Endometrial microvascular endothelial cells (primary cell): ENCODE results near the gene SLC24A3. TPM values are rescaled to one million over a fixed set of nuclear protein-coding genes. Genes with fewer than 3 reads are reported as not detected.

Source experiments
- in situ Hi-C: cut with HindIII; loops from 2 replicates; pipeline ENCODE4 v1.10.0; 2017; ENCODE audit warnings: low sequenced_read_pairs, low pct_unique_long_range_greater_than_20kb; ENCODE audit errors: inconsistent ontology term
- total RNA-seq: library from RNA; depleted of rRNA; stranded (reverse); fragments of >200 nt; gene quantifications from one replicate; pipeline ENCODE4 v1.2.3, GENCODE V29; 2015; ENCODE audit errors: inconsistent ontology term

SLC24A3 gene
- total RNA-seq, 1 donor from 2014 or later, result not detected

- in situ Hi-C loops, result no loop called here
Measured at GRCh38 chr20:19367591-19367990, 155.1 kb downstream of the SLC24A3 start.

- in situ Hi-C loops, result no loop called here
Measured at GRCh38 chr20:19368351-19368750, 155.9 kb downstream of the SLC24A3 start.

GRCh38 chr20:19370076-19371075 is 157.9 kb downstream of the SLC24A3 start:
- in situ Hi-C loops, result no loop called here

GRCh38 chr20:19371112-19371511 is 158.7 kb downstream of the SLC24A3 start:
- in situ Hi-C loops, result no loop called here

GRCh38 chr20:19374216-19374615 is 161.8 kb downstream of the SLC24A3 start:
- in situ Hi-C loops, result no loop called here

- in situ Hi-C loops, result no loop called here
Measured at GRCh38 chr20:19375395-19375794, 163.0 kb downstream of the SLC24A3 start.

- in situ Hi-C loops, result no loop called here
Measured at GRCh38 chr20:19375801-19376200, 163.4 kb downstream of the SLC24A3 start.

GRCh38 chr20:19376451-19377229 is 164.2 kb downstream of the SLC24A3 start:
- in situ Hi-C loops, result no loop called here

GRCh38 chr20:19378058-19378457 is 165.6 kb downstream of the SLC24A3 start:
- in situ Hi-C loops, result no loop called here

- in situ Hi-C loops, result no loop called here
Measured at GRCh38 chr20:19380211-19380610, 167.8 kb downstream of the SLC24A3 start.

- in situ Hi-C loops, result no loop called here
Measured at GRCh38 chr20:19381947-19382346, 169.5 kb downstream of the SLC24A3 start.

- in situ Hi-C loops, result no loop called here
Measured at GRCh38 chr20:19382386-19383340, 170.2 kb downstream of the SLC24A3 start.

- in situ Hi-C loops, result no loop called here
Measured at GRCh38 chr20:19384940-19385339, 172.5 kb downstream of the SLC24A3 start.

GRCh38 chr20:19387251-19387650 is 174.8 kb downstream of the SLC24A3 start:
- in situ Hi-C loops, result no loop called here

GRCh38 chr20:19392344-19393130 is 180.1 kb downstream of the SLC24A3 start:
- in situ Hi-C loops, result no loop called here

- in situ Hi-C loops, result no loop called here
Measured at GRCh38 chr20:19396460-19397081, 184.1 kb downstream of the SLC24A3 start.

GRCh38 chr20:19397226-19397625 is 184.8 kb downstream of the SLC24A3 start:
- in situ Hi-C loops, result no loop called here

GRCh38 chr20:19397666-19398065 is 185.2 kb downstream of the SLC24A3 start:
- in situ Hi-C loops, result no loop called here
